ENCODE results near the gene CYP27A1. TPM values are rescaled to one million over a fixed set of nuclear protein-coding genes. Genes with fewer than 3 reads are reported as not detected.
A peak's percentile ranks its signal among the peaks of the same experiment; 100 is the strongest.

Gene CYP27A1
- polyA plus RNA-seq, 2 of the 4 experiments (the other 2 are of a cell fraction): 0.13 to 0.14 TPM

GRCh38 chr2:218780851-218781690, 876 bp upstream of the CYP27A1 start:
- DNase-seq (ENCODE audit: low read depth in 1 of 2, low spot score in 1 of 2) (peak in 1 of 2 experiments; percentile 27), FAIRE-seq (no peak), ATAC-seq (no peak)
- H3K4me3 ChIP-seq: no peak overlapping the region
- no peak for TF ChIP-seq POLR2AphosphoS2 (conservative IDR thresholded peaks at IDR 0.05; ENCODE audit: low read length)
- TF ChIP-seq EP300 (IDR thresholded peaks at IDR 0.05): no peak
- TF ChIP-seq REST (IDR thresholded peaks at IDR 0.05): no peak
- no peak for TF ChIP-seq CHD2 (IDR thresholded peaks at IDR 0.05; ENCODE audit: low read length, partially characterized antibody)
- no peak for TF ChIP-seq KDM1A (IDR thresholded peaks at IDR 0.05; ENCODE audit: low read depth)
- TF ChIP-seq JUN (IDR thresholded peaks at IDR 0.05): no peak
- no peak for TF ChIP-seq TFCP2L1 (CRISPR knock-in tag; IDR thresholded peaks at IDR 0.05)
- no peak for TF ChIP-seq GATA3 (IDR thresholded peaks at IDR 0.05; ENCODE audit: borderline replicate concordance)
- no peak for TF ChIP-seq ELK1 (IDR thresholded peaks at IDR 0.05; ENCODE audit: low read depth, low read length)
- no peak for TF ChIP-seq RARB (CRISPR knock-in tag; IDR thresholded peaks at IDR 0.05)
- TF ChIP-seq NPAS2 (CRISPR knock-in tag; IDR thresholded peaks at IDR 0.05; ENCODE audit: borderline replicate concordance): no peak
- no peak for TF ChIP-seq CHD4 (IDR thresholded peaks at IDR 0.05; ENCODE audit: borderline replicate concordance)
- no peak for TF ChIP-seq MAX (IDR thresholded peaks at IDR 0.05)
- TF ChIP-seq CBX2 (IDR thresholded peaks at IDR 0.05; ENCODE audit: borderline replicate concordance, low read depth): no peak
- no peak for TF ChIP-seq RFX5 (IDR thresholded peaks at IDR 0.05)
- TF ChIP-seq MAZ (IDR thresholded peaks at IDR 0.05; ENCODE audit: borderline replicate concordance, low read depth, low read length): no peak
- peaks cover 18% of the 10 kb centered on the region for H3K9me3 ChIP-seq
- H3K4me1 ChIP-seq: no peaks in the 10 kb centered on the region
- ChIA-PET POLR2A (no interaction called here), CTCF (interaction anchor here (1.1 to 1.3 kb wide), 2 partner anchors 67 to 93 kb away, joined by 3 read pairs; no protein-coding TSS in a partner anchor)
- H3K27ac ChIP-seq: no peak overlapping the region
- WGBS (ENCODE audit: missing lambda C conversion rate): 73% methylated on average over 15 of the region's 15 CpGs
- no peak overlapping the region for H3K4me2 ChIP-seq

- Histone ChIP-seq H3K27ac (no peak overlapping the region), H3K4me2 (no peak overlapping the region), H3K9me3 (peaks cover 4% of the 10 kb centered on the region; the same call in 1 of the 3 replicates), H3K4me3 (no peak overlapping the region), H3K4me1 (no peaks in the 10 kb centered on the region)
- ATAC-seq (no peak), FAIRE-seq (no peak), DNase-seq (ENCODE audit: low read depth in 1 of 2, low spot score in 1 of 2) (no peak)
- ChIA-PET CTCF (interaction anchor here (1.1 kb wide), 1 partner anchor 95 kb away, joined by 3 read pairs; no protein-coding TSS in a partner anchor), POLR2A (no interaction called here)
- 72% methylated on average over 6 of the region's 6 CpGs for WGBS (ENCODE audit: missing lambda C conversion rate)
- no peak for TF ChIP-seq MYC (IDR thresholded peaks at IDR 0.05; ENCODE audit: borderline replicate concordance, low read length)
- no peak for TF ChIP-seq HOXB5 (CRISPR knock-in tag; IDR thresholded peaks at IDR 0.05)
These were observed 539 bp downstream of the CYP27A1 start for GRCh38 chr2:218782528-218782844.
